H1 (cell line): ENCODE measurements around the gene RALGAPA2. TPM values are rescaled to one million over a fixed set of nuclear protein-coding genes. Genes with fewer than 3 reads are reported as not detected.

Experiments used
- CTCF ChIA-PET: fragments of 300-600 bp; sonication (Branson Sonifier 250); formaldehyde crosslinking; loops from one replicate; lab custom pipeline; 2021; ENCODE audit not compliant: partially characterized antibody; lab: Charles Lee
- POLR2A ChIA-PET: fragments of 300-600 bp; sonication (Branson Sonifier 250); formaldehyde crosslinking; loops from one replicate; lab custom pipeline; 2021; ENCODE audit warnings: inconsistent platforms; ENCODE audit not compliant: partially characterized antibody; lab: Charles Lee
- DNase-seq, 2 experiments: peaks; one replicate each; pipeline versions ENCODE4 v3.0.0 to v3.0.0-alpha.2; 2010 to 2022; ENCODE audit warnings: low spot score in 2 of 2, low read depth in 1 of 2, mixed read lengths in 1 of 2
- FAIRE-seq: peaks from 2 replicates; lab custom pipeline; 2011; peaks lifted over from hg19 to GRCh38; lab: Jason Lieb, UNC
- H2AFZ ChIP-seq: 2 replicates; pipeline ENCODE4 v1.8.1; 2012; ENCODE audit warnings: low read length, inconsistent platforms
- H2AK5ac ChIP-seq: 2 replicates; pipeline ENCODE4 v1.6.1; 2013; ENCODE audit warnings: low read depth, low read length
- H2BK120ac ChIP-seq: replicated peaks from 2 replicates; pipeline ENCODE3; 2013; ENCODE audit warnings: low read depth, low read length, inconsistent platforms
- H2BK12ac ChIP-seq: 2 replicates; pipeline ENCODE4 v1.6.1; 2013; ENCODE audit warnings: low read depth, low read length
- H2BK15ac ChIP-seq: 2 replicates; pipeline ENCODE4 v1.6.1; 2013; ENCODE audit warnings: low read length
- H2BK20ac ChIP-seq: 2 replicates; pipeline ENCODE4 v1.6.1; 2013; ENCODE audit warnings: low read length
- H2BK5ac ChIP-seq: 2 replicates; pipeline ENCODE4 v1.6.1; 2013; ENCODE audit warnings: low read depth, low read length
- H3K14ac ChIP-seq: 2 replicates; pipeline ENCODE4 v1.6.1; 2013; ENCODE audit warnings: inconsistent platforms; ENCODE audit not compliant: insufficient read length
- H3K18ac ChIP-seq: 2 replicates; pipeline ENCODE4 v1.6.1; 2013; ENCODE audit warnings: low read length; ENCODE audit errors: extremely low read depth
- H3K23ac ChIP-seq: 2 replicates; pipeline ENCODE4 v1.6.1; 2013; ENCODE audit warnings: inconsistent platforms; ENCODE audit not compliant: insufficient read length
- H3K23me2 ChIP-seq: 2 replicates; pipeline ENCODE4 v1.6.1; 2013; ENCODE audit warnings: low read depth, low read length
- H3K27ac ChIP-seq: 2 replicates; pipeline ENCODE4 v1.6.1; 2011; ENCODE audit warnings: low read depth, low read length, inconsistent platforms
- H3K27me3 ChIP-seq, 4 experiments: replicated peaks in 1 of 4; 1 replicate in 1 of 4; 2 replicates in 3 of 4; pipeline versions ENCODE4 v1.6.1 to v1.8.1; 2011 to 2013; ENCODE audit warnings: low read length in 3 of 4, mild to moderate bottlenecking in 3 of 4, inconsistent platforms in 2 of 4, mixed read lengths in 2 of 4, moderate library complexity in 1 of 4; ENCODE audit not compliant: control insufficient read depth in 3 of 4, insufficient read depth in 3 of 4; ENCODE audit errors: extremely low read depth in 1 of 4
- H3K36me3 ChIP-seq, 4 experiments: 2 replicates each; pipeline versions ENCODE4 v1.6.1 to v1.8.1; 2011 to 2013; ENCODE audit warnings: mild to moderate bottlenecking in 4 of 4, low read length in 3 of 4, moderate library complexity in 2 of 4, control low read depth in 1 of 4, inconsistent platforms in 1 of 4; ENCODE audit not compliant: insufficient read depth in 4 of 4, control insufficient read depth in 2 of 4
- H3K4ac ChIP-seq: replicated peaks from 2 replicates; pipeline ENCODE3; 2013; ENCODE audit warnings: low read length, low read depth, mixed read lengths, inconsistent platforms; ENCODE audit not compliant: insufficient read length
- H3K4me1 ChIP-seq, 4 experiments: replicated peaks in 1 of 4; 1 replicate in 1 of 4; 2 replicates in 3 of 4; pipeline versions ENCODE4 v1.6.1 to v1.8.1; 2011 to 2013; ENCODE audit warnings: low read length in 3 of 4, inconsistent platforms in 2 of 4, mixed read lengths in 1 of 4; ENCODE audit not compliant: insufficient read depth in 4 of 4, control insufficient read depth in 3 of 4
- H3K4me2 ChIP-seq, 2 experiments: 2 replicates each; pipeline versions ENCODE4 v1.6.1 to v1.8.1; 2011 to 2013; ENCODE audit warnings: low read depth in 2 of 2, low read length in 2 of 2, control low read depth in 1 of 2, inconsistent platforms in 1 of 2, mild to moderate bottlenecking in 1 of 2; ENCODE audit not compliant: insufficient read depth in 1 of 2
- H3K4me3 ChIP-seq, 4 experiments: fragments of 200-600, 300-600 bp in 1 of 4; sonication (generic), shearing (Covaris generic), sonication (Bioruptor Twin) in 1 of 4; 2 replicates each; pipeline versions ENCODE4 v1.5.1 to v1.8.1; 2011 to 2016; ENCODE audit warnings: low read length in 4 of 4, low read depth in 3 of 4, control low read depth in 2 of 4, inconsistent platforms in 2 of 4, mild to moderate bottlenecking in 2 of 4, mixed read lengths in 1 of 4, moderate library complexity in 1 of 4; ENCODE audit not compliant: insufficient read depth in 2 of 4; ENCODE audit errors: extremely low read depth in 1 of 4
- H3K56ac ChIP-seq: replicated peaks from 2 replicates; pipeline ENCODE3; 2013; ENCODE audit warnings: low read depth, mild to moderate bottlenecking, mixed read lengths, low read length, inconsistent platforms; ENCODE audit not compliant: insufficient read length
- H3K79me1 ChIP-seq: 2 replicates; pipeline ENCODE4 v1.6.1; 2013; ENCODE audit warnings: low read depth, low read length, control low read depth
- H3K79me2 ChIP-seq, 2 experiments: 2 replicates each; pipeline versions ENCODE4 v1.6.1 to v1.8.1; 2012 to 2013; ENCODE audit warnings: low read length in 2 of 2, mild to moderate bottlenecking in 2 of 2, inconsistent platforms in 1 of 2; ENCODE audit not compliant: insufficient read depth in 2 of 2, control insufficient read depth in 1 of 2
- H3K9ac ChIP-seq, 4 experiments: replicated peaks in 1 of 4; 1 replicate in 1 of 4; 2 replicates in 3 of 4; pipeline versions ENCODE4 v1.6.1 to v1.8.1; 2011 to 2013; ENCODE audit warnings: low read depth in 3 of 4, low read length in 3 of 4, control low read depth in 2 of 4, mild to moderate bottlenecking in 2 of 4, moderate library complexity in 2 of 4, inconsistent platforms in 1 of 4; ENCODE audit errors: extremely low read depth in 1 of 4
- H3K9me3 ChIP-seq, 2 experiments: 2 replicates each; pipeline versions ENCODE4 v1.6.1 to v1.8.1; 2012 to 2013; ENCODE audit warnings: mild to moderate bottlenecking in 2 of 2, moderate library complexity in 2 of 2, control low read depth in 1 of 2, inconsistent platforms in 1 of 2, low read depth in 1 of 2, low read length in 1 of 2, mixed read lengths in 1 of 2; ENCODE audit not compliant: insufficient read depth in 2 of 2
- H4K20me1 ChIP-seq, 2 experiments: replicated peaks in 1 of 2; 2 replicates each; pipeline versions ENCODE3 to v1.8.1; 2011 to 2013; ENCODE audit warnings: inconsistent platforms in 2 of 2, low read length in 2 of 2, mild to moderate bottlenecking in 1 of 2; ENCODE audit not compliant: insufficient read depth in 2 of 2, control insufficient read depth in 1 of 2
- H4K5ac ChIP-seq: 2 replicates; pipeline ENCODE4 v1.6.1; 2013; ENCODE audit warnings: low read length, low read depth, mixed read lengths, inconsistent platforms; ENCODE audit not compliant: insufficient read length
- H4K8ac ChIP-seq: 2 replicates; pipeline ENCODE4 v1.8.0; 2013; ENCODE audit warnings: mild to moderate bottlenecking, moderate library complexity, low read length, inconsistent platforms; ENCODE audit not compliant: insufficient read depth; ENCODE audit errors: extremely low read depth
- H4K91ac ChIP-seq: replicated peaks from 2 replicates; pipeline ENCODE3; 2013; ENCODE audit warnings: low read length, mixed read lengths, inconsistent platforms; ENCODE audit not compliant: insufficient read length
- BACH1 ChIP-seq: IDR thresholded peaks from 2 replicates; pipeline ENCODE4 v1.6.1; 2012; ENCODE audit warnings: low read length, improper control_type of control experiment
- BRCA1 ChIP-seq: IDR thresholded peaks from 2 replicates; pipeline ENCODE4 v1.6.1; 2012; ENCODE audit warnings: low read depth, low read length, improper control_type of control experiment
- CREB1 ChIP-seq: IDR thresholded peaks from 2 replicates; pipeline ENCODE4 v1.6.1; 2012; ENCODE audit warnings: inconsistent platforms
- EP300 ChIP-seq, 2 experiments: IDR thresholded peaks; 1 replicate in 1 of 2; 2 replicates in 1 of 2; pipeline ENCODE4 v1.6.1; 2011 to 2012; ENCODE audit warnings: low read depth in 2 of 2, low read length in 2 of 2, mild to moderate bottlenecking in 2 of 2, borderline replicate concordance in 1 of 2, inconsistent platforms in 1 of 2, moderate library complexity in 1 of 2
- SIN3A ChIP-seq, 2 experiments: IDR thresholded peaks in 1 of 2; conservative IDR thresholded peaks in 1 of 2; 2 replicates each; pipeline ENCODE4 v1.6.1; 2011 to 2012; ENCODE audit warnings: low read length in 2 of 2, improper control_type of control experiment in 1 of 2, low read depth in 1 of 2, mild to moderate bottlenecking in 1 of 2
- SP4 ChIP-seq: IDR thresholded peaks from 2 replicates; pipeline ENCODE4 v1.6.1; 2012; ENCODE audit warnings: low read length, inconsistent platforms
- SUZ12 ChIP-seq: fragments of 200-600 bp; sonication (generic); IDR thresholded peaks from 2 replicates; pipeline ENCODE4 v1.6.1; 2012; ENCODE audit warnings: mild to moderate bottlenecking, inconsistent platforms, low read length, moderate library complexity, mixed read lengths
- WGBS, 2 experiments: shearing (Covaris generic) in 1 of 2; methylation state at CpG; one replicate each; pipeline versions ENCODE4 v1.1.6 to v1.1.7; 2013 to 2015; ENCODE audit warnings: low lambda C conversion rate in 2 of 2, mixed read lengths in 2 of 2, inconsistent platforms in 1 of 2, low coverage in 1 of 2, missing lambda C conversion rate in 1 of 2; ENCODE audit not compliant: insufficient replicate concordance in 2 of 2, insufficient coverage in 1 of 2, insufficient read length in 1 of 2; ENCODE audit errors: extremely low coverage in 1 of 2, missing lambda C conversion rate in 1 of 2; 5-methylcytosine and 5-hydroxymethylcytosine counted together
- polyA plus RNA-seq, 7 experiments: library from polyadenylated mRNA; depleted of rRNA in 3 of 7; stranded (reverse) in 5 of 7; unstranded in 2 of 7; fragments of >200 nt in 5 of 7; fragments of 200-250 nt in 2 of 7; gene quantifications; 1 replicate in 5 of 7; 2 replicates in 1 of 7; 4 replicates in 1 of 7; pipeline versions ENCODE4 v1.2.1 to v1.2.3, GENCODE V29; 2011 to 2013; ENCODE audit warnings: missing spikeins in 2 of 7, mixed read lengths in 2 of 7
- total RNA-seq: library from RNA; stranded (reverse); fragmentation: NEBNext Ultra II Directional; extraction: Animal tissue kit (Norgen Biotek cat#: 25700); gene quantifications from 2 replicates; pipeline ENCODE4 v1.2.1, GENCODE V29; 2021
- TF ChIP-seq, protein P1 (sequence below): IDR thresholded peaks from 2 replicates; pipeline ENCODE4 v1.6.1; 2012; ENCODE audit warnings: inconsistent platforms

The RALGAPA2 gene
- total and polyA plus RNA-seq, 2 of the 8 experiments (the other 6 are each of a cell fraction or from before 2014, with no cell fraction given), result 5.1 to 25.5 TPM

DNA sequence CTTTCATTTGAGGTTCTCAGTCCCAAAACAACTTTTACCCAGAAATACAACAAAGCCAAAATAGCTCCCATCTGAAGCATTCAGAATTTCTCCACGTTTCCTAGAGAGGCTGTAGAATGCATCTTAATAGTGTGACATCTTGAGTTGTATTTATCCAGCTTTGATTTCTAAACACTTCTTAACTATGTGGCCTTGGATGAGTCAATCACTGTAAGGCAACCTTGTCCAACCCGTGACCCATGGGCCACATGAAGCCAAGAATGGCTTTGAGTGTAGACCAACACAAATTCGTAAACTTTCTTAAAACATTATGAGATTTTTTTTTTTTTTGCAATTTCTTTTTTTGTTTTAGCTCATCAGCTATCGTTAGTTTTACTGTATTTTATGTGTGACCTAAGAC is 108.1 kb downstream of the RALGAPA2 start:
- 94% methylated on average over 4 of the region's 4 CpGs; no CpG with 5 or more reads in 1 of the 2 experiments for WGBS, 2 experiments
- H2BK15ac ChIP-seq, result no peak overlapping the region
- no peak overlapping the region for H4K91ac ChIP-seq
- no peaks in the 10 kb centered on the region for H3K79me2 ChIP-seq
- no peak for DNase-seq
- no peak overlapping the region for H4K8ac ChIP-seq
- no peak overlapping the region for H3K9ac ChIP-seq
- no peaks in the 10 kb centered on the region for H3K79me1 ChIP-seq
- CTCF ChIA-PET, result interaction anchor here (2.3 kb wide), 1 partner anchor 11 kb away, joined by 17 read pairs; no protein-coding TSS in a partner anchor
- no peak overlapping the region for H3K4me3 ChIP-seq
- no peak overlapping the region for H3K4me2 ChIP-seq
- no peak overlapping the region for H4K5ac ChIP-seq
- no peaks in the 10 kb centered on the region for H3K27me3 ChIP-seq
- no peak overlapping the region for H2BK20ac ChIP-seq
- no peaks in the 10 kb centered on the region for H4K20me1 ChIP-seq
- H3K36me3 ChIP-seq, result no peaks in the 10 kb centered on the region; a peak in 1 of 8 replicates
- no peak overlapping the region for H2AFZ ChIP-seq
- H3K4me1 ChIP-seq, result no peaks in the 10 kb centered on the region; a peak in 1 of 7 replicates
- H3K56ac ChIP-seq, result no peak overlapping the region
- no peaks in the 10 kb centered on the region for H3K9me3 ChIP-seq
- H3K27ac ChIP-seq, result no peak overlapping the region
- no peak for FAIRE-seq
- no peak overlapping the region for H3K23ac ChIP-seq
- no peaks in the 10 kb centered on the region for H3K23me2 ChIP-seq
- POLR2A ChIA-PET, result no interaction called here
- no peak for TF ChIP-seq BACH1
- TF ChIP-seq BRCA1, result no peak
- TF ChIP-seq SUZ12, result no peak
- TF ChIP-seq, protein P1, sequence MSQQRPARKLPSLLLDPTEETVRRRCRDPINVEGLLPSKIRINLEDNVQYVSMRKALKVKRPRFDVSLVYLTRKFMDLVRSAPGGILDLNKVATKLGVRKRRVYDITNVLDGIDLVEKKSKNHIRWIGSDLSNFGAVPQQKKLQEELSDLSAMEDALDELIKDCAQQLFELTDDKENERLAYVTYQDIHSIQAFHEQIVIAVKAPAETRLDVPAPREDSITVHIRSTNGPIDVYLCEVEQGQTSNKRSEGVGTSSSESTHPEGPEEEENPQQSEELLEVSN, result no peak
- no peak for TF ChIP-seq SIN3A (conservative IDR thresholded peaks at IDR 0.05 in 1 of 2, IDR thresholded peaks at IDR 0.05 in 1 of 2; ENCODE audit: low read depth in 1 of 2, low read length in 2 of 2)
- no peak for TF ChIP-seq SP4
- no peak for TF ChIP-seq CREB1
- TF ChIP-seq EP300 (IDR thresholded peaks at IDR 0.05; ENCODE audit: borderline replicate concordance in 1 of 2, low read depth in 2 of 2, low read length in 2 of 2), result no peak
- TF ChIP-seq, all 59 proteins: peak for 0
- Histone ChIP-seq H2BK120ac (no peak overlapping the region), H2AK5ac (no peak overlapping the region), H3K14ac (no peak overlapping the region), H2BK5ac (no peak overlapping the region), H3K4ac (no peak overlapping the region), H3K18ac (no peak overlapping the region), H2BK12ac (no peak overlapping the region)
